ENCODE measurements around the gene JOSD1.

The JOSD1 gene

GRCh38 chr22:38715852-38716251, 15.1 kb upstream of the JOSD1 start:
- DNase-seq (ENCODE audit: extremely low spot score, insufficient read length, low read depth) (no peak), FAIRE-seq (no peak)

GRCh38 chr22:38715176-38715764, 14.5 kb upstream of the JOSD1 start:
- DNase-seq (ENCODE audit: extremely low spot score, insufficient read length, low read depth) (no peak), FAIRE-seq (no peak)

GRCh38 chr22:38713921-38714320, 13.2 kb upstream of the JOSD1 start:
- FAIRE-seq: no peak
- DNase-seq (ENCODE audit: extremely low spot score, insufficient read length, low read depth): no peak

GRCh38 chr22:38712486-38713207, 11.9 kb upstream of the JOSD1 start:
- DNase-seq (ENCODE audit: extremely low spot score, insufficient read length, low read depth) (no peak), FAIRE-seq (no peak)

GRCh38 chr22:38710866-38711265, 10.1 kb upstream of the JOSD1 start:
- FAIRE-seq (no peak), DNase-seq (ENCODE audit: extremely low spot score, insufficient read length, low read depth) (no peak)

GRCh38 chr22:38710351-38710750, 9.6 kb upstream of the JOSD1 start:
- FAIRE-seq (no peak), DNase-seq (ENCODE audit: extremely low spot score, insufficient read length, low read depth) (no peak)

GRCh38 chr22:38709306-38709705, 8.6 kb upstream of the JOSD1 start:
- DNase-seq (ENCODE audit: extremely low spot score, insufficient read length, low read depth) (no peak), FAIRE-seq (peak; percentile 74)

- DNase-seq (ENCODE audit: extremely low spot score, insufficient read length, low read depth): no peak
- FAIRE-seq: no peak
These were observed 7.2 kb upstream of the JOSD1 start for GRCh38 chr22:38707984-38708383.

GRCh38 chr22:38707346-38707745, 6.6 kb upstream of the JOSD1 start:
- peak; percentile 62 for FAIRE-seq
- no peak for DNase-seq (ENCODE audit: extremely low spot score, insufficient read length, low read depth)

DNA sequence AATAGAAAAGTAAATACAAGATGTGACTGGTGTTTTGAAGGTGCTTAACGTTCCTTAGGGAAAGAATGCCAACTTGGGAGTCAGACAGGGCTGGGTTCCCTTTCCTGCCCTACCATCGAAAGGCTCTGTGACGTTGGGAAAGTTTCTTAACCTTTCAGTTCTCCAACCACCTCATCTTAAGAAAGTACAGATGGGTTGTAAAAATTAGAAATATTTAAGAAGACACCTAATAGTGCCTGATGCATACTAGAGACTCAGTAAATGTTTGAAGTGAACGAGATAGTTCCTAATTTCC, 6.1 kb upstream of the JOSD1 start:
- FAIRE-seq (no peak), DNase-seq (ENCODE audit: extremely low spot score, insufficient read length, low read depth) (no peak)

- DNase-seq (ENCODE audit: extremely low spot score, insufficient read length, low read depth) (no peak), FAIRE-seq (peak; percentile 46)
These were observed 5.6 kb upstream of the JOSD1 start for GRCh38 chr22:38706101-38706900.

GRCh38 chr22:38705235-38706100, 4.7 kb upstream of the JOSD1 start, which contains the start of gene GTPBP1:
Gene GTPBP1, plus strand, starts transcription at chr22:38705944. Its CDS starts 12 bp downstream, at chr22:38705956.
- DNase-seq (ENCODE audit: extremely low spot score, insufficient read length, low read depth): peak; percentile 88
- peak; percentile 100 for FAIRE-seq

DNA sequence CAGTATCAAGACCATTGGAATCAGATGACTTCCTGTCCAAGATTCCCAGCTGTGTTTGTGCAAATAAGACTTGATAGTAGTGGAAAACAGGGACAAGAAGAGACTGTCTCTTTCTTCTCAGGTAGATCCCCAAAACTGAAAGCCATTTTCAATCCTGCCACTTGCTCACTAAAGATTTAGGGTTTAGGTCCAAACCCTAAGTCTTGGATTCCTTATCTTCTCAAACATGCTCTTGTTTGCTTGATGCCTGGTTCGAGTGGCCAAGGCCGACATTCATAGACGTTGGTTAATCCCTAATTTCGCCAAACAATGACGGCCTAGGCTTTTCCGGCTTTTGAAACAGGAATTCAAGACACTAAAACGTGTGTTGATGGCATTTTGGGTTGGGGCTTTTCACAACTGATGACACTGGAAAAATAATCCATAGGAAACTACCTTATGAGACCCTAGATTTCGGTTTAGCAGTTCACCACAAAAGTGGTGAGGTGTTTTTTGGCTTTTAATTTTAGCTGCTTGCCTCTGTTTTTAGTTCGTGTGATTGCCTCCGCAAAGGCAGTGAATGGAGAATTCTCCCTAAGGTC, 4.0 kb upstream of the JOSD1 start:
- FAIRE-seq (no peak), DNase-seq (ENCODE audit: extremely low spot score, insufficient read length, low read depth) (no peak)

DNA sequence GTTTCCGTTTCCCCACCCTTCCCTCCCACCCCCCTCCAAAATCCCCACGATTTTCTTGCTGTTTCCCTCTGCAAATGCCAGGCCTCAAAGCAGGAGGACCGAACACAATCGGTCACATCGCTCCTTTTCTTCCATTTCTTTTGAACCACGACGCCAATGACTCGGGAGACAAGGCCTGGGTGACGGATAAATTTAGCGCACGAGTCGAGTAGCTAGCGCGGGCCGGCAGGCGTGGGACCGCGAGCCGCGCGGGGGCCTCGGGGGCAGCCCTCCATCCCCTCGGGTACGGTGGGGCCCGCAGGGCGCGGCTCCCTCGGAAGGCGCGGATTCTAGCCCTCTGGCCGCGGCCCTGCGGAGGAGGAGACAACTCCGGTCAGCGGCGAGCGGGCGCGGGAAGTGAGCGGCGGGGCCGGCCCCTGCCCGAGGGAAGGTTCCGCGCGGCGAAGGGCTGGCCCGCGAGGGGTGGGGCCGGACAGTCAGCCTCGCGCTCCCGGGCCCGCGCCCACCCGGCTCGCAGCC, 414 bp downstream of the JOSD1 start:
- no peak for DNase-seq (ENCODE audit: extremely low spot score, insufficient read length, low read depth)
- FAIRE-seq: no peak

DNA sequence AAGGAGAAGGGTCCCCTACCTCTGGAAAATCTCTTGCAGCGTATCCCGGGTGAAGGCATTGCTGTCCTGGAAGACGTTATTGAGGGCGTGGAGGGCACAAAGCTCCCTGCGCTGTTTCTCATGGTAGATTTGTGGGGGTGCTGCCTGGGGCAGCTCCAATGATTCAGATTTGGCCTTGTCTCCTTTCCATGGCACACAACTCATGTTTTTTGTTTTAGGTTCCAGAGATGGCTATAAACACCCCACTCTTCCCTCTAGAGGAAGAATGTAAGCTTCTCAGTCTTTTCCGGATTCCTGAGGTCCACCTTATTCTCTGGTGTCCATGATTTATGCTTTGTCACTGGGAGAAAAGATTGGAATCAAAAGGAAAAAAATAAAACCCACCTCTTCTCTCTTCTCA, 959 bp downstream of the JOSD1 start:
- FAIRE-seq (no peak), DNase-seq (ENCODE audit: extremely low spot score, insufficient read length, low read depth) (no peak)

GRCh38 chr22:38699143-38699542, 1.6 kb downstream of the JOSD1 start:
- no peak for FAIRE-seq
- DNase-seq (ENCODE audit: extremely low spot score, insufficient read length, low read depth): no peak

GRCh38 chr22:38698407-38699094, 2.2 kb downstream of the JOSD1 start:
- FAIRE-seq (no peak), DNase-seq (ENCODE audit: extremely low spot score, insufficient read length, low read depth) (no peak)

DNA sequence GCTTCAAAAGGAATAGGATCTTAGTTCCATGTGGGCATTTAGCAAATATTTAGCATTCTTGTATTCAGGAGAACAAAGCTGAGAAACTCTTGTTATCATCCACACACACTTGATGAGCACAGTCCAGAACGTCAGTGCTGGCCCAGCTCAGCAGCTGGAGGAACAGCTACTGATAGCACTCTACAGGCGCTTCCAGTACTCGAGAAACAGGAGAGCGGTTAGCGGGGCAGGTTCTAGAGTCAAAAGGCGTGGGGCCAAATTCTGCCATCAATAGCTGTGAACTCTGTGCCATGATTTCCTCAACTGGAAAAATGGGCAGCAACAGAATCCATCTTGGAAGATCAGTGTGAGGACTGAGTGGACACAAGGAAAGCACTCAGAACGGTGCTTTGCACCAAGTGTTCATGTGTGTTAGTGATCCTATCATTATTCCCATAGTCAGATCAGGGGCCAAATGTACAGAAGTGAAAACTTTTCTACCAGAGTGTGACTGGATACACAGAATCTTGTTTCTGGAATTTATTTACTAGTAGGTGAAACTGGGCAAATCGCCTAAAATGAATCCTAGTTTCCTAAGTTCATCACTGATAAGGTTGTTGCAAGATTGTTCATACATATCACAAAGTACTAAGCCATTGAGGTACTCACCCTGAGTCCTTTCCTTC, 3.2 kb downstream of the JOSD1 start:
- DNase-seq (ENCODE audit: extremely low spot score, insufficient read length, low read depth) (no peak), FAIRE-seq (no peak)

Data from GM18507 (cell line).